Adrenal gland (tissue), 5 donors: ENCODE measurements around the gene INAFM2.

Experiments used
- POLR2A ChIP-seq, 2 donors: fragments of 450-650 bp; IDR thresholded peaks; one replicate each; pipeline ENCODE4 v1.6.1; 2017; ENCODE audit warnings: antibody characterized with exemption in 2 of 2, mild to moderate bottlenecking in 2 of 2, moderate library complexity in 1 of 2
- TF ChIP-seq, protein P1 (sequence below), 6 experiments: fragments of 450-650 bp in 4 of 6; fragments of 200-600 bp in 2 of 6; sonication (generic) in 1 of 6; IDR thresholded peaks; 1 replicate in 5 of 6; 2 replicates in 1 of 6; pipeline versions ENCODE4 v1.5.1 to v1.8.0; 2016 to 2021; ENCODE audit warnings: antibody characterized with exemption in 6 of 6, mild to moderate bottlenecking in 2 of 6, moderate library complexity in 1 of 6
- donor health status: DM: no; HTN: no; CAD: no.

DNA sequence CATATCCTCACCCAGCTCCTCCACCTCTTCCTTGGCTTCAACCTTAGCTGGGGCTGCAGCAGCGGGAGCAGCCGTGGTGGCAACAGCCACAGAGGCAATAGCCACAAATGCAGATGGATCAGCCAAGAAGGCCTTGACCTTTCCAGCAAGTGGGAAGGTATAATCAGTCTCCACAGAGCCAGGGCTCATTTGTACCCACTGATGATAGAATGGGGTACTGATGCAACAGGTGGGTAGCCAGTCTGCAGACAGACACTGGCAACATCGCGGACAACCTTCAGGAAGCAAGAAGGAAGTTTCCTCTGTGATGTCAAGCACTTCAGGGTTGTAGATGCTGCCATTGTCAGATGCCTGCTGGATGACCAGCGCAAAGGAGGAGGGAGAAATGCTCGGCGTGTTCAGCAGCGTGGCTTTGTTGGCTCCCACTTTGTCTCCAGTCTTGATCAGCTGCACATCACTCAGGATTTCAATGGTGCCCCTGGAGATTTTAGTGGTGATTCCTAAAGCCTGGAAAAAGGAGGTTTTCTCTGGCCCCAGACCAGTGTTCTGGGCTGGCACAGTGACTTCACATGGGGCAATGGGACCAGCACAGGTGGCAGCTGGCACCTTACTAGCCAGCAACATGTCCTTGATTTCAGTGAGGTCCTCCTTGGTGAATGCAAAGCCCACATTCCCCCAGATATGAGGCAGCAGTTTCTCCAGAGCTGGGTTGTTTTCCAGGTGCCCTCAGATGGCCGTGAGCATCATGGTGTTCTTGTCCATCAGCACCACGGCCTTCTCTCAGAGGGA is 10.9 kb upstream of the INAFM2 start:
- TF ChIP-seq, protein P1, sequence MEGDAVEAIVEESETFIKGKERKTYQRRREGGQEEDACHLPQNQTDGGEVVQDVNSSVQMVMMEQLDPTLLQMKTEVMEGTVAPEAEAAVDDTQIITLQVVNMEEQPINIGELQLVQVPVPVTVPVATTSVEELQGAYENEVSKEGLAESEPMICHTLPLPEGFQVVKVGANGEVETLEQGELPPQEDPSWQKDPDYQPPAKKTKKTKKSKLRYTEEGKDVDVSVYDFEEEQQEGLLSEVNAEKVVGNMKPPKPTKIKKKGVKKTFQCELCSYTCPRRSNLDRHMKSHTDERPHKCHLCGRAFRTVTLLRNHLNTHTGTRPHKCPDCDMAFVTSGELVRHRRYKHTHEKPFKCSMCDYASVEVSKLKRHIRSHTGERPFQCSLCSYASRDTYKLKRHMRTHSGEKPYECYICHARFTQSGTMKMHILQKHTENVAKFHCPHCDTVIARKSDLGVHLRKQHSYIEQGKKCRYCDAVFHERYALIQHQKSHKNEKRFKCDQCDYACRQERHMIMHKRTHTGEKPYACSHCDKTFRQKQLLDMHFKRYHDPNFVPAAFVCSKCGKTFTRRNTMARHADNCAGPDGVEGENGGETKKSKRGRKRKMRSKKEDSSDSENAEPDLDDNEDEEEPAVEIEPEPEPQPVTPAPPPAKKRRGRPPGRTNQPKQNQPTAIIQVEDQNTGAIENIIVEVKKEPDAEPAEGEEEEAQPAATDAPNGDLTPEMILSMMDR (IDR thresholded peaks at IDR 0.05) = no peak
- TF ChIP-seq POLR2A (IDR thresholded peaks at IDR 0.05) = no peak
